ENCODE measurements around the gene TMBIM4. TPM values are rescaled to one million over a fixed set of nuclear protein-coding genes. Genes with fewer than 3 reads are reported as not detected.
"Not testable (repeated sequence)": the region's sequence is repeated elsewhere in the genome, so short reads cannot be mapped to it uniquely, and the experiment has no call there.

TMBIM4 gene
- total RNA-seq, 2 experiments from 2014 or later = 24.1 to 24.2 TPM

DNA sequence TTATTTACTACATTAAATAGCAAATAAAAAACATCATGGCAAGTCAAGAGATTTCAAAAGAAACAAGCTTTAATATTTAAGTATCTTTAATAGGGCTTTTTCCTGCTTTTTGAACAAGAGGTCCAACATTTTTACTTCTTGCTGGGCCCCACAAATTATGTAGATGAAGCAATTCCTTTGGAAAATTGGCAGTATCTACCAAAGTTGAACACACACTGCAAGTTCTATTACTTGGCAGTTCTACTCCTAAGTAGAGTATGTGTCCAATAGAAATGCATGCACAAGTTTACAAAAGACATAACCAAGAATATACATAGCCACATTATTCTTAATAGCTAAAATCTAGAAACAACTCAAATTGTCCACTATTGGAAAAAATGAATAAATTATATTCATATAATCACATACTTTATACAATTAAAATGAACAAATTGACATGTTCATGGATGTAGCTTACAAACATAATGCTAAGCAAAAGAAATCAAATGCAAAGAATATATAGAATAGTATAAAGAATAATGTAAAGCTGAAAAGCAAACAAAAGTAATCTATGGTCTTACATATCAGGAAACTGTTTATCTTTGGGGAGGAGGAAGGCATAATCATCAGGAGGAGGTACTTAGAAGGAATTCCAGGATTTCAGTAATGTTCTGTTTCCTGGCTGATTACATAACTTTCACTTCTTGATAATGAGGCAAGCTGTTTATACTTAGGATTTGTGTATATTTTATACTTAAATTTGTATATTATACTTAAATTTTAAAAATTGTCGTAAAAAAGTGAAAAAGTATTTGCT lies 6.5 kb upstream of the TMBIM4 start:
- no peak overlapping the region for H3K27ac Mint-ChIP-seq
- H3K4me3 ChIP-seq (ENCODE audit: low read length) = no peak overlapping the region
- no peak for DNase-seq
- H3K36me3 ChIP-seq (ENCODE audit: insufficient read depth, low read length) = no peaks in the 10 kb centered on the region
- POLR2A ChIA-PET = interaction anchor here (1.0 kb wide), 1 partner anchor 11 kb away, joined by 4 read pairs; no protein-coding TSS in a partner anchor
- H3K36me3 Mint-ChIP-seq (ENCODE audit: low read depth) = no peaks in the 10 kb centered on the region
- ATAC-seq (ENCODE audit: poor library complexity) = no peak
- no peaks in the 10 kb centered on the region for H3K27me3 ChIP-seq (ENCODE audit: control insufficient read depth in 1 of 2, insufficient read depth in 2 of 2, low read length in 2 of 2)
- H3K27me3 Mint-ChIP-seq = peaks cover 31% of the 10 kb centered on the region
- no peaks in the 10 kb centered on the region for H3K4me1 Mint-ChIP-seq (ENCODE audit: low read depth)
- TF ChIP-seq, protein P1, sequence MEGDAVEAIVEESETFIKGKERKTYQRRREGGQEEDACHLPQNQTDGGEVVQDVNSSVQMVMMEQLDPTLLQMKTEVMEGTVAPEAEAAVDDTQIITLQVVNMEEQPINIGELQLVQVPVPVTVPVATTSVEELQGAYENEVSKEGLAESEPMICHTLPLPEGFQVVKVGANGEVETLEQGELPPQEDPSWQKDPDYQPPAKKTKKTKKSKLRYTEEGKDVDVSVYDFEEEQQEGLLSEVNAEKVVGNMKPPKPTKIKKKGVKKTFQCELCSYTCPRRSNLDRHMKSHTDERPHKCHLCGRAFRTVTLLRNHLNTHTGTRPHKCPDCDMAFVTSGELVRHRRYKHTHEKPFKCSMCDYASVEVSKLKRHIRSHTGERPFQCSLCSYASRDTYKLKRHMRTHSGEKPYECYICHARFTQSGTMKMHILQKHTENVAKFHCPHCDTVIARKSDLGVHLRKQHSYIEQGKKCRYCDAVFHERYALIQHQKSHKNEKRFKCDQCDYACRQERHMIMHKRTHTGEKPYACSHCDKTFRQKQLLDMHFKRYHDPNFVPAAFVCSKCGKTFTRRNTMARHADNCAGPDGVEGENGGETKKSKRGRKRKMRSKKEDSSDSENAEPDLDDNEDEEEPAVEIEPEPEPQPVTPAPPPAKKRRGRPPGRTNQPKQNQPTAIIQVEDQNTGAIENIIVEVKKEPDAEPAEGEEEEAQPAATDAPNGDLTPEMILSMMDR (IDR thresholded peaks at IDR 0.05) = no peak
- no peaks in the 10 kb centered on the region for H3K9me3 Mint-ChIP-seq
- CTCF ChIA-PET = interaction anchor here (0.9 to 1.1 kb wide), 3 partner anchors 14 to 94 kb away, joined by 3 read pairs; no protein-coding TSS in a partner anchor
- peaks cover 0 to 8% of the 10 kb centered on the region in 2 experiments for H3K9me3 ChIP-seq (ENCODE audit: control insufficient read depth in 1 of 2, insufficient read depth in 1 of 2, low read length in 2 of 2)
- intact Hi-C loops (cut with DNase I, micrococcal nuclease) = no loop called here
- H3K27ac ChIP-seq (ENCODE audit: low read depth in 1 of 2, low read length in 2 of 2) = no peak overlapping the region
- H3K4me1 ChIP-seq (ENCODE audit: insufficient read depth, low read length) = no peaks in the 10 kb centered on the region
- no peak overlapping the region for H3K4me3 Mint-ChIP-seq

DNA sequence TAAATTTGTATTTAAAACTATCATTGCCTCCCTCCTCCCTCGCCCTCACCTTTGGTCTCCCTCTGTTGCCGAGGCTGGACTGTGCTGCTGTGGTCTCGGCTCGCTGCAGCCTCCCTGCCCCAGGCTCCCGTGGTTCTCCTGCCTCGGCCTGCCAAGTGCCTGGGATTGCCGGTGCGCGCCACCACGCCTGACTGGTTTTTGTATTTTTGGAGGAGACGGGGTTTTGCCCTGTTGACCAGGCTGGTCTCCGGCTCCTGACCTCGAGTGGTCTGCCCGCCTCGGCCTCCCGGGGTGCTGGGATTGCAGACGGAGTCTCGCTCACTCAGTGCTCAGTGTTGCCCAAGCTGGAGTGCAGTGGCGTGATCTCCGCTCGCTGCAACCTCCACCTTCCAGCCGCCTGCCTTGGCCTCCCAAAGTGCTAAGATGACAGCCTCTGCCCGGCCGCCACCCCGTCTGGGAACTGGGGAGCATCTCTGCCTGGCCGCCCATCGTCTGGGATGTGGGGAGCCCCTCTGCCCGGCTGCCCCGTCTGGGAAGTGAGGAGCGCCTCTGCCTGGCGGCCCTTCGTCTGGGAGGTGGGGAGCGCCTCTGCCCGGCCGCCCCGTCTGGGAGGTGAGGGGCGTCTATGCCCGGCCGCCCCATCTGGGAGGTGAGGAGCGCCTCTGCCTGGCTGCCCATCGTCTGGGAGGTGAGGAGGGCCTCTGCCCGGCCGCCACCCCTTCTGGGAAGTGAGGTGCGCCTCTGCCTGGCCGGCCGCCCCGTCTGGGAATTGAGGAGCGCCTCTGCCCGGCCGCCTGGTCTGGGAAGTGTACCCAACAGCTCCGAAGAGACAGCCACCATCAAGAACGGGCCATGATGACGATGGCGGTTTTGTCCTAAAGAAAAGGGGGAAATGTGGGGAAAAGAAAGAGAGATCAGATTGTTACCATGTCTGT lies 4.9 kb upstream of the TMBIM4 start:
- H3K9me3 Mint-ChIP-seq; H3K4me1 ChIP-seq (ENCODE audit: insufficient read depth, low read length); POLR2A ChIA-PET; H3K36me3 ChIP-seq (ENCODE audit: insufficient read depth, low read length); H3K4me3 Mint-ChIP-seq; H3K36me3 Mint-ChIP-seq (ENCODE audit: low read depth); H3K27ac ChIP-seq (ENCODE audit: low read depth in 1 of 2, low read length in 2 of 2); DNase-seq; CTCF ChIA-PET; H3K27ac Mint-ChIP-seq; H3K27me3 ChIP-seq (ENCODE audit: control insufficient read depth in 1 of 2, insufficient read depth in 2 of 2, low read length in 2 of 2); ATAC-seq (ENCODE audit: poor library complexity); H3K4me3 ChIP-seq (ENCODE audit: low read length); H3K9me3 ChIP-seq (ENCODE audit: control insufficient read depth in 1 of 2, insufficient read depth in 1 of 2, low read length in 2 of 2): not testable (repeated sequence)
- intact Hi-C loops (cut with DNase I, micrococcal nuclease) = loop anchor here in 1 of 2 experiments (5.0 kb wide), 1 partner anchor 113 kb away; no protein-coding TSS in a partner anchor
- Mint-ChIP-seq H3K27me3 (peaks cover 29% of the 10 kb centered on the region), H3K4me1 (ENCODE audit: low read depth) (peaks cover 12% of the 10 kb centered on the region)

GRCh38 chr12:66170606-66171005 lies 810 bp upstream of the TMBIM4 start:
- Mint-ChIP-seq H3K9me3 (peaks cover 6% of the 10 kb centered on the region), H3K27me3 (peaks cover 7% of the 10 kb centered on the region), H3K27ac (peak overlapping the region; percentile 93), H3K4me3 (peak overlapping the region; percentile 93), H3K4me1 (ENCODE audit: low read depth) (peaks cover 46% of the 10 kb centered on the region), H3K36me3 (ENCODE audit: low read depth) (peaks cover 39% of the 10 kb centered on the region)
- TF ChIP-seq, protein P1 (IDR thresholded peaks at IDR 0.05) = no peak
- H3K36me3 ChIP-seq (ENCODE audit: insufficient read depth, low read length) = peaks cover 13% of the 10 kb centered on the region
- H3K4me3 ChIP-seq (ENCODE audit: low read length) = peak overlapping the region; percentile 88
- ChIA-PET POLR2A (interaction anchor here (2.0 to 2.6 kb wide), 3 partner anchors 12 to 64 kb away, joined by 10 to 94 read pairs (median 31); partner anchors contain the start of gene LLPH), CTCF (interaction anchor here (2.2 kb wide), 1 partner anchor 40 kb away, joined by 19 read pairs; the partner anchor contains the start of gene LLPH)
- peak overlapping the region; percentile 98 for H3K27ac ChIP-seq (ENCODE audit: low read depth in 1 of 2, low read length in 2 of 2)
- peaks cover 17% of the 10 kb centered on the region for H3K4me1 ChIP-seq (ENCODE audit: insufficient read depth, low read length)
- peaks cover 0 to 8% of the 10 kb centered on the region in 2 experiments for H3K9me3 ChIP-seq (ENCODE audit: control insufficient read depth in 1 of 2, insufficient read depth in 1 of 2, low read length in 2 of 2)
- ATAC-seq (ENCODE audit: poor library complexity) = no peak
- H3K27me3 ChIP-seq (ENCODE audit: control insufficient read depth in 1 of 2, insufficient read depth in 2 of 2, low read length in 2 of 2) = no peaks in the 10 kb centered on the region
- intact Hi-C loops (cut with DNase I, micrococcal nuclease) = loop anchor here in 1 of 2 experiments (5.0 kb wide), 1 partner anchor 117 kb away; no protein-coding TSS in a partner anchor
- DNase-seq = no peak
